CD4-positive, alpha-beta T cell treated with Interleukin-2 at 100 ng/mL for 4 hours (primary cell): ENCODE measurements around the gene CA5A.
"Not testable (repeated sequence)": the region's sequence is repeated elsewhere in the genome, so short reads cannot be mapped to it uniquely, and the experiment has no call there.

Experiments used
- DNase-seq: peaks from one replicate; pipeline ENCODE4 v3.0.0-alpha.2; 2020; ENCODE audit warnings: low spot score

CA5A gene

DNA sequence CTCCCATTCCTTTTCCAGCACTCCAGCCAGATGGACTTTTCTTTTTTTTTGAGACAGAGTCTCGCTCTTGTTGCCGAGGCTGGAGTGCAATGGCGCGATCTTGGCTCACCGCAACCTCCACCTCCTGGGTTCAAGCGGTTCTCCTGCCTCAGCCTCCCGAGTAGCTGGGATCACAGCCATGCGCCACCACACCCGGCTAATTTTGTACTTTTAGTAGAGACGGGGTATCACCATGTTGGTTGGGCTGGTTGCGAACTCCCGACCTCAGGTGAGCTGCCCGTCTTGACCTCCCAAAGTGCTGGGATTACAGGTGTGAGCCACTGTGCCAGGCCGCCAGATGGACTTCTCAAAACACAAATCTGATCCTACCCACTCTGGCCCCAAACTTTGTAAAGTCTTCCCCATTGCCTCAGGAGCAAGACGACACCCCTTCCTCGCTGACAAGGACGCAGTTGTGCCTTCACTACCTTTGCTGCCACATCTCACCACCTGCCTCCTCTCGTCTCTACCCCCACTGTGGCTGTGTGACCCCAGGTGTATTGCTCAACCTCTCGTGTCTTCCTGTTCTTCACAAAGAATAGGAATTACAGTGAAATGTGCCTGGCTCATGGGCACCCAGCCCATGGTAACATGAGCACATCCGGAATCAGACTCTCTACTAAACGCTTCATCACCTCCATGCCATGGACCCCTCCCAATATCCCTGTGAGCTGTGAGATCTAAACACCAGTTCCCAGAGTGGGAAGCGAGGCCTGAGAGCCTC is 11.2 kb upstream of the CA5A start:
- DNase-seq = no peak

DNA sequence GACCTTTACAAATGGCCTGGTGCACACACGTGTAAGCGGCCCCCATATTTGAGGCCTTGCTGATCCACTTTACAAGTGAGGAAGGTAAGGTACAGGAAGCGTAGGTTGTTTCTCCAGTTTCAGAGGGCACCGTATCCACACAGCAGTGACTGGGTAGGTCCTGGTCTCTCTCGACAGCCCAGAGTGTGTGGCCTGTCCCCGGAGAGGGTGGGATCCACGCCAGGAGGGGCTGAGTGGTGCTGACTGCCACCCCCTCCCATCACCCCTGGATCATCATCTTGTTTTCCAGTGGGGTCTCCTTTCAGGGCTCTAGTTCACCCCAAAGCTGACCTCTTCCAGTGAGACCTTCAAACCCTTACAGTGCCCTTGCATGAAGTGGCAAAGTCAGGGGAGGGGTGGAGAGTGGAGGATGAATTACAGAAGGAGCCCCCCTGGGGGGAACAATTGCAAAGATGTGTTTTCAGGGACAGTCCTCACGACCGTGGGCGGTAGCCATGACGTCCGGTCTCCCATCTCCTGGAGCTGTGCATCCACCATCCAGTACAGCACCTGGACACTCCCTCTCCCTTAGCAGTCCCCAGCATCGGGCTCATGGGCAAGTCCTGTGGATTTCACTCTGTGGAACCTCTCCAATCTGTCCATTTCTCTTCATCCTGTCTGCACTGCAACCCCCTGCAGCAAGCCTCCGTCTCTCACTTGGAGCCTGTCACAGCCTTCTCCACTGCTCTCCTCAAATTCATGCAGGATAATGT is 10.4 kb upstream of the CA5A start:
- no peak for DNase-seq

DNA sequence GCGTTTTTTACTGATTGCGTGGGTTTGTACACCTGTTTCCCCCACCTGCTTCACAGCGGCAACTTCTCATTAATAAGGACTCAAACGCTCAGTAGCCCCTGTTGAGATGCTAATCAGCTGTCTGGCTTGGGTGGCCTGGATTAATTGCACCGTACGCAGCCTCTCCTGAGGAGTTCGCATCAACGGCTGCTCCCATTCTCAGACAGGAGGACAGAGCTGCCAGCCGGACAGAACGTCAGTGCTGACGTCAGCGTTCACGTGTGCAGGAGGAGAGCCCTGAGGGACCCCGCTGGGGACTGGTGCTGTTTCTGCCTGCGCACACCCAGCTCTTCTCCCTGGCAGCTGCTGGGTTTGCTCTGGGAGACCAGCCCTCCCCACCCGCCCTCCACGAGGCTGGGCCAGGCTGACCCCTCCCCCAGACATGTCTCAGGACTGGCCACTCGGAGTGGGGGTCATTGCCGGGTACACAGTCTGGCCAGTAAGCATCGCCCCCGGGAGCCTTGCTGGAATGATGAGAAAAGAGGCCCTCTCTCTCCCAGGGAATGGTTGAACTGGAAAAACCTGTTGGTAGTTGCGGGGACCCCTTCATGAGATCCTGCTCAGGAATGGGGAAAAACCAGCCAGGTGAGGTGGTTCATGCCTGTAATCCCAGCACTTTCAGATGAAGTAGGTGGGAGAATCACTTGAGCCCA is 9.2 kb upstream of the CA5A start:
- DNase-seq = no peak

GRCh38 chr16:87942680-87943079 is 6.4 kb upstream of the CA5A start:
- no peak for DNase-seq

DNA sequence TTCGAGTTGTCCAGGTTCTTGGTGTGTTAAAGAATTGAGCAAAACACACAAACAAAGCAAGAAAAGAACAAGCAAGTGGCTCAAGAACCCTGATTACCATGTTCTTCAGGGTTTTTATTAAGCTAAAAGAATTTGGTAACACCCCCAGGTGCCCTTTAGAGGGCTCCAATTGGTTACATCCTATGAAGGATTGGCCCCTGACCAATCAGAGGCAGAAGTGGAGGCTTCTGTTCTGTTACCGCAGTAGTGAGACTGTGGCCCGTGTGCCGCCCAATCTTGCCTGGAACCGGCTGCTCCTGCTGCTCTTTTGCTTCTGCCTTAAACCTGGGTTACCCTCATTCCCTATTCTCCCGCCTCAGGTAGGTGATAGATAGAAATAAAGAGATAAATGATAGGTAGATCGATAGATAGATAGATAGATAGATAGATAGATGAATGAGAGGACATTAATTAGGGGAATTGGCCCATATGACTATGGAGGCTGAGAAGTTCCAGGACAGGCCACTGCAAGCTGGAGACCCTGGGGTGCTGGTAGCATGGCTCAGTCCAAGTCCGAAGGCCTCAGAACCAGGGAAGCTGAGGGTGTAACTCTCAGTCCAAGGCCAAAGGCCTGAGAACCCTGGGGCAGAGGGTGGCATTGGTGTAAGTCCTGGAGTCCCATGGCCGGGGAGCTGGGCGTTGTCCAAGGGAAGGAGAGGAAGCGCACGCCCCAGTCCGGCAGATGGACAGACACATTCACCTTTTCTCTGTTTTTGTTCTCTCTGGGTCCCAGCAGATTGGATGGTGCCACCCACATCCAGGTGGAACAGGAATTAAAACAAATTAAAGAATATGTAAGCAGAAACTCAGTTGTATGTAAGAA is 3.5 kb upstream of the CA5A start:
- no peak for DNase-seq

DNA sequence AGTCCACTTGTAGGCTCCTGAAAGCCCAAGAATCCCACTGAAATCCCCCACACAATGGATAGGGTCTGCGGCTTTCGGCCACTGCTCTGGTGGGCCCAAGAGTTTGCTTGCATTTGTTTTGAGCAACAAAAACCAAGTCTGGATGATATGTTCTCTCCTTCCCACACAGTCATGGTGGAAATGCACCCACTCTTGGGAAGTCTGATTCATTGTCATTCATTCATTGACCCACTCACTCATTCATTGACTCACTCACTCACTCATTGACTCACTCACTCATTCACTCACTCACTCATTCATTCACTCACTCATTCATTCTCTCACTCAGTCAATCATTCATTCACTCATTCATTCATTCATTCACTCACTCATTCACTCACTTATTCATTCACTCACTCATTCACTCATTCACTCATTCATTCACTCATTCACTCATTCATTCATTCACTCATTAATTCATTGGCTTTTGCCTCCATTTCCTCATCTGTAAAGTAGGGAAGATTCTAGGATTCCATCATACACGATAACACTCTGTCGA is 2.2 kb upstream of the CA5A start:
- no peak for DNase-seq

GRCh38 chr16:87937231-87937542 is 858 bp upstream of the CA5A start:
- not testable (repeated sequence) for DNase-seq

DNA sequence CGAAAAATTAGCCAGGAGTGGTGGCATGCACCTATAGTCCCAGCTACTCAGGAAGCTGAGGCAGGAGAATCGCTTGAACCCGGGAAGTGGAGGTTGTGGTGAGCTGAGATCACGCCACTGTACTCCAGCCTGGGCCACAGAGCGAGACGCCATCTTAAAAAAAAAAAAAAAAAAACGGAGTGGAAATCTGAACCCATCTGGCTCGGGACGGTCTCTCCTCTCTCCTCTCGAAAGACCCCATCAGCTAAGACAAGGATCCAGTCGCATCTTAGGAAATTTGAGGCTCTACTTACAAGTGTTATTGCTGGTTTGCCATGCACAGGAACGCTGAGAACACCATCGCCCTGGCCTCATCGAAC is 334 bp downstream of the CA5A start:
- DNase-seq = not testable (repeated sequence)

DNA sequence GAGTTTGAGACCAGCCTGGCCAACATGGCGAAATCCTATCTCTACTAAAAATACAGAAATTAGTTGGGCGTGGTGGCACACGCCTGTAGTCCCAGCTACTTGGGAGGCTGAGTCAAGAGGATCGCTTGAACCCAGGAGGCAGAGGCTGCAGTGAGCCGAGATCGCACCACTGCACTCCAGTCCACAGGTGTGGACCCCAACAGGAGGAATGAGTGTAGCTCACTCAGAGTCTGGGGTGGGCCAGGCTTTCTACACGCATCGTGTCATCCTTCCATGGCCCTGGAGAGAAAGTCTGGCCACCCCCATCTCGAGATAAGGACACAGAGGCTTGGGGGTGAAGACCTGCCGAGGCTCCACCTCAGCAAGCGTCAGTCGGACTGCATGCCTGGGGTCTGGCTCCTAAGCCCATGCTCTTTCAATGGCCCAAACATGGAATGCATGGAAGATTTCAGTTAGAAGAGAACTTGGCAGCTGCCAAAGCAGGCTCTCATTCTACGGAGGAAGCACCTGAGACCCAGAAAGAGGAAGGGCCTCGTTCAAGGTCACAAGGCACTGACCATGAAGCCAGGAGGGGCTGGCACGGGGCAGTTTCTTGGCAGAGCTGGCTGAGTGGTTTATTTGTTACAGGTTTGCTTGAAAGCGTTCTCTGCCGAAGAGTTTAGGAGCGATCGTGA is 1.4 kb downstream of the CA5A start:
- not testable (repeated sequence) for DNase-seq

GRCh38 chr16:87933140-87933495 is 3.2 kb downstream of the CA5A start:
- no peak for DNase-seq

DNA sequence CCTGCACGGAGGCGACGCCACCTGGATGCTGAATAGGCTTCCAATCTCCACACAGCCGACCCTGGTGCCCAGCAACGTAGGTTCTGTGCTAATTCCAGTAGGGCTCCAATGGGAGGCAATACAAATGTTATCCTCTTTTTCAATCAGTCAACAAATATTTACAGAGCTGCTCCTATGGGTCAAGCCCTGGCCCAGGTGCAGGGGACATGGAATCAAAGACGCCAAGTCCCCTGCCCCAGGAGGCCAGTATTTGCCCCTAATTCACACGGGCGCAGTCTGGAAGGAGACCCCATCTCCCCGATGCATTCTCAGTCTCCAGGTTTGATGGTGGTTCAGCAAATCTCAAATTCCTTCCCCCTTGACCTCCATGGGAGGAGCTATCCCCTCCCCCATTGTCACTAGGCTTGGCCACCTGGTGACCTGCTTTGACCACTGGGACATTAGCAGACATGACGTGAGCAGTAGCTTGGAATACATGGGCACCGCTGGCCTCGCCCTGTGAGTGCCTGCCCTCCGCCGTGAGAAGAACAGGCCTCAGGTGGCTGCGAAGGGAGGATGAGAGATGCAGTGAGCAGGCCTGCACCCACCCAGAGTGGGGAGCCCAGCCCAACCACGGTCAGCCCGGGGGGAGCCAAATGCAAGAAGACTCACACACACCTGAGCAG is 3.7 kb downstream of the CA5A start:
- not testable (repeated sequence) for DNase-seq

- no peak for DNase-seq
These were observed 4.8 kb downstream of the CA5A start for GRCh38 chr16:87931504-87931903.

- no peak for DNase-seq
These were observed 5.9 kb downstream of the CA5A start for GRCh38 chr16:87930456-87930855.

- no peak for DNase-seq
These were observed 6.3 kb downstream of the CA5A start for GRCh38 chr16:87929986-87930385.

DNA sequence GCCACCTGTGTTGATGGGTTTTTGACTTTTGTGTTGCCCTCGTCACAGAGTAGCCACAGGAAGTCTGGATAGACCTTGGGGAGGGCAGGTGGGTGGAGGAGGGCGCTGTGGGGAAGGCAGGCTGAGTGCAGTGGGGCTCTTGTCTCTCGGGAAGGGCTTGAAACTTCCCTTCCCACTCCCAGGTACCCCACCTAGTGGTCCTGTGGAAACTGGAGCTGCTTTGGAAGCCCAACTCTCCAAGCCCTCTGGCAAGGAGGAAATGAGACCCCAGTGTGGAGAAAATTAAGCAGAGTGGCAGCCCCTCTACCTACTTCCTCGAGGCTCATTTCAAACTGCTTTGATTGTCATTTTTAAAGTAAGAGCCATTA is 9.2 kb downstream of the CA5A start:
- DNase-seq = no peak

GRCh38 chr16:87926246-87927194 is 9.8 kb downstream of the CA5A start:
- no peak for DNase-seq

- no peak for DNase-seq
These were observed 11.3 kb downstream of the CA5A start for GRCh38 chr16:87924811-87925670.

- no peak for DNase-seq
These were observed 12.1 kb downstream of the CA5A start for GRCh38 chr16:87924041-87924810.
